Hepatocyte (in vitro differentiated cells): ENCODE data around the gene ADGB.

ENCODE experiments used
- CTCF ChIP-seq: fragments of 200-600 bp; sonication (generic); IDR thresholded peaks from 2 replicates; pipeline ENCODE4 v1.5.1; 2016; ENCODE audit warnings: antibody characterized with exemption, mild to moderate bottlenecking; ENCODE audit not compliant: poor library complexity
- EZH2 ChIP-seq: fragments of 200-600 bp; sonication (generic); IDR thresholded peaks from 2 replicates; pipeline ENCODE4 v1.6.1; 2016; ENCODE audit warnings: antibody characterized with exemption, mild to moderate bottlenecking, borderline replicate concordance

GRCh38 chr6:146775220-146775619, 176.4 kb downstream of the ADGB start:
- TF ChIP-seq CTCF = peak; percentile 15
- no peak for TF ChIP-seq EZH2
